ENCODE data around the gene TDRD7. TPM values are rescaled to one million over a fixed set of nuclear protein-coding genes. Genes with fewer than 3 reads are reported as not detected.
"Not testable (repeated sequence)": the region's sequence is repeated elsewhere in the genome, so short reads cannot be mapped to it uniquely, and the experiment has no call there.

The TDRD7 gene
- polyA plus RNA-seq, 2 of the 4 experiments (the other 2 are of a cell fraction): 11.5 to 15.7 TPM

- H3K27ac ChIP-seq; H3K4me3 ChIP-seq; FAIRE-seq; H3K4me2 ChIP-seq; DNase-seq (ENCODE audit: low read depth in 1 of 2, low spot score in 1 of 2); H3K4me1 ChIP-seq; ATAC-seq; H3K9me3 ChIP-seq; POLR2A ChIA-PET: not testable (repeated sequence)
- CTCF ChIA-PET: interaction anchor here (2.5 to 4.7 kb wide), 2 partner anchors 15 to 163 kb away, joined by 6 to 26 read pairs; no protein-coding TSS in a partner anchor
- 95% methylated on average over 3 of the region's 3 CpGs for WGBS (ENCODE audit: missing lambda C conversion rate)
These were observed 41.7 kb downstream of the TDRD7 start for GRCh38 chr9:97453573-97453972.

DNA sequence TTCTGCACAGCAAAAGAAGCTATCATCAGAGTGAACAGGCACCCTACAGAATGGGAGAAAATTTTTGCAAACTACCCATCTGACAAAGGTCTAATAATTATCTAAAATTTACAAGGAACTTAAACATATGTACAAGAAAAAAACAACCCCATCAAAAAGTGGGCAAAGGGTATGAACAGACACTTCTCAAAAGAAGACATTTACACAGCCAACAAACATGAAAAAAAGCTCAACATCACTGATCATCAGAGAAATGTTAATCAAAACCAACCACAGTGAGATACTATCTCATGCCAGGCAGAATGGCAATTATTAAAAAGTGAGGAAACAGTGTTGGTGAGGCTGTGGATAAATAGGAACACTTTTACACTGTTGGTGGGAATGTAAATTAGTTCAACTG, 44.9 kb downstream of the TDRD7 start:
- CTCF ChIA-PET: interaction anchor here (1.2 to 4.7 kb wide), 2 partner anchors 12 to 159 kb away, joined by 6 to 26 read pairs; no protein-coding TSS in a partner anchor
- ATAC-seq; FAIRE-seq; H3K27ac ChIP-seq; H3K4me1 ChIP-seq; DNase-seq (ENCODE audit: low read depth in 1 of 2, low spot score in 1 of 2); H3K4me2 ChIP-seq; POLR2A ChIA-PET; H3K9me3 ChIP-seq; H3K4me3 ChIP-seq: not testable (repeated sequence)

DNA sequence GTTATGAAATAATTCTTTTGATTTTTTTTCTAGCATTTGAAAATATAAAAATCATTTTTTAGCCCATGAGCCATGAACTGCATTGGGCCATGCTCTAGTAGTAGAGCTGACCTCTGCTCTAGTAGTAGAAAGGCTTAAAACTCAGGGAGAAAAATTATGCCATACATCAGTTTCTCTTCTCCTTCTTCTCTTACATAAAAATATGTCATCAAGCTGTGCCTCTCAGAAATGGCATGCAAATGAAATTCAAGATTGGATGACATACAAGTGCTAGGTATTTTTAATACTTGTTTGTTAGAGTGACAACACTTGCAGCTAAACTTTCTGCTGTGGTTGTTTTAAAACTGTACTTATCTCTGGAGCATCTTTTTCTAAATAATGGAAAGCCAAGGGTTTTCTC, 47.4 kb downstream of the TDRD7 start:
- Histone ChIP-seq H3K4me2 (no peak overlapping the region), H3K4me3 (no peak overlapping the region), H3K9me3 (no peaks in the 10 kb centered on the region), H3K4me1 (no peaks in the 10 kb centered on the region), H3K27ac (no peak overlapping the region)
- FAIRE-seq: no peak
- no peak for ATAC-seq
- ChIA-PET POLR2A (no interaction called here), CTCF (interaction anchor here (0.9 to 2.2 kb wide), 4 partner anchors 9 to 602 kb away, joined by 3 to 24 read pairs (median 5); no protein-coding TSS in a partner anchor)
- TF ChIP-seq FOSB (CRISPR knock-in tag; IDR thresholded peaks at IDR 0.05) (no peak), CHD4 (IDR thresholded peaks at IDR 0.05; ENCODE audit: borderline replicate concordance) (no peak), BHLHE40 (IDR thresholded peaks at IDR 0.05; ENCODE audit: low read depth, low read length) (no peak), HDAC2 (IDR thresholded peaks at IDR 0.05) (no peak), CEBPB (IDR thresholded peaks at IDR 0.05) (no peak), ELK1 (IDR thresholded peaks at IDR 0.05; ENCODE audit: low read depth, low read length) (no peak), CTCF (IDR thresholded peaks at IDR 0.05) (no peak), MAFK (IDR thresholded peaks at IDR 0.05; ENCODE audit: partially characterized antibody) (no peak), SREBF2 (IDR thresholded peaks at IDR 0.05) (no peak), EHMT2 (IDR thresholded peaks at IDR 0.05; ENCODE audit: low read depth) (no peak), RCOR1 (IDR thresholded peaks at IDR 0.05; ENCODE audit: low read depth, low read length) (no peak), ZNF302 (CRISPR knock-in tag; IDR thresholded peaks at IDR 0.05) (no peak), CHD2 (IDR thresholded peaks at IDR 0.05; ENCODE audit: low read length, partially characterized antibody) (no peak), NFE2L2 (conservative IDR thresholded peaks at IDR 0.05; ENCODE audit: low read length) (no peak), KDM5A (IDR thresholded peaks at IDR 0.05) (no peak), ZC3H11A (IDR thresholded peaks at IDR 0.05) (no peak)
- TF ChIP-seq, protein P1, sequence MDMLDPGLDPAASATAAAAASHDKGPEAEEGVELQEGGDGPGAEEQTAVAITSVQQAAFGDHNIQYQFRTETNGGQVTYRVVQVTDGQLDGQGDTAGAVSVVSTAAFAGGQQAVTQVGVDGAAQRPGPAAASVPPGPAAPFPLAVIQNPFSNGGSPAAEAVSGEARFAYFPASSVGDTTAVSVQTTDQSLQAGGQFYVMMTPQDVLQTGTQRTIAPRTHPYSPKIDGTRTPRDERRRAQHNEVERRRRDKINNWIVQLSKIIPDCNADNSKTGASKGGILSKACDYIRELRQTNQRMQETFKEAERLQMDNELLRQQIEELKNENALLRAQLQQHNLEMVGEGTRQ (IDR thresholded peaks at IDR 0.05): no peak
- TF ChIP-seq, protein P2, sequence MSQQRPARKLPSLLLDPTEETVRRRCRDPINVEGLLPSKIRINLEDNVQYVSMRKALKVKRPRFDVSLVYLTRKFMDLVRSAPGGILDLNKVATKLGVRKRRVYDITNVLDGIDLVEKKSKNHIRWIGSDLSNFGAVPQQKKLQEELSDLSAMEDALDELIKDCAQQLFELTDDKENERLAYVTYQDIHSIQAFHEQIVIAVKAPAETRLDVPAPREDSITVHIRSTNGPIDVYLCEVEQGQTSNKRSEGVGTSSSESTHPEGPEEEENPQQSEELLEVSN (IDR thresholded peaks at IDR 0.05; ENCODE audit: borderline replicate concordance, low read depth): no peak
- no peak for DNase-seq (ENCODE audit: low read depth in 1 of 2, low spot score in 1 of 2)

Measured in A549 (cell line).